ENCODE results near the gene CHRNA1.

CHRNA1 gene

DNA sequence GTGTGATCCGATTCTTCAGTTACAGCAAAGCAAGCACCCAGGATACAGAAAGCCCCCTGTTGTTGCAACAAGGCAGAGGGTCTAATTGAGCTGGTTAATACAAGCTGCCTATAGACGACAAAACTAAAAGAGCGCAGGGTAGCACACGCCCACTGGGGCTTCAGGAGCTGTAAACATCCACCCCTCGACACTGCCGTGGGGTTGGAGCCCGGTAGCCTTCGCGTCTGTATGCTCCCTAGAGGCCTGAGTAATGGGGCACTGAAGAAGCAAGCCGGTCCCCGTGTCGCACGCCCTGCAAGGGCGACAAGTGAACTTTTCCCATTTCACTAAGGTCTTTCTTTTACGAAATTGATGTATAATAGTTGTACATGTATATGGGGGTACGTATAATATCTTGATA is 24.7 kb upstream of the CHRNA1 start:
- no peak overlapping the region for H3K27ac ChIP-seq
- no peak overlapping the region for H3K4me3 ChIP-seq
- TF ChIP-seq CTCF (IDR thresholded peaks at IDR 0.05): no peak
- no peak for DNase-seq (ENCODE audit: low spot score)

DNA sequence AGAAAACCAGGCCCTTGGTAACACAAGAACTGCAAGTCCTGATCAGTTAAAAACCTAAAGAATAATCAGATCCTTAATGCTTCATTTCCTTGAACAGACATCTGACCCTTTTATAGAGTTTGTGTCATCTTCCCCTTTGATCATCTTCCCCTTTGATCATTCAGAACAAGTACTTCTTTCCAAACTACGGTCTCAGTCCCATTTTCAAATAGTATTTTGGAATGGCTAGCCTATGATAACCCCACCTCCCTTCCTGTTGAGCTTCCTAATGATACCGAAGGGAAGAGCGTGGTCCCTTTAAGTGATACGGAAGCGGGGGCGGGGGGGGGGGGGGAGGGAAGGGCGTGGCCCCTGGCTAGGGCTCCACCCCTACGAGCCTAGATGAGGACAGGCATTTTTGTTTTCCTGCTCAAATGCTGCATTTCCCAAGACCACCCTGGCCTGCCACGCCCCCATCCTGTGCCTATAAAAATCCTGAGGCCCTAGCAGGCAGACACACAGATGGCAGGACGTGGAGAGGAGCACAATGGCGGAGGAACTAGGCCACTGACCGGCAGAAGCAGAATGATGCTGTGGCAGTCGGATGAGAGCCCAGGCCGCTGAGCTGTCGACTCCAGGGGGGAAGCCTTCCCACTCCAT is 24.1 kb upstream of the CHRNA1 start:
- no peak for DNase-seq (ENCODE audit: low spot score)
- H3K27ac ChIP-seq: no peak overlapping the region
- TF ChIP-seq CTCF (IDR thresholded peaks at IDR 0.05): no peak

DNA sequence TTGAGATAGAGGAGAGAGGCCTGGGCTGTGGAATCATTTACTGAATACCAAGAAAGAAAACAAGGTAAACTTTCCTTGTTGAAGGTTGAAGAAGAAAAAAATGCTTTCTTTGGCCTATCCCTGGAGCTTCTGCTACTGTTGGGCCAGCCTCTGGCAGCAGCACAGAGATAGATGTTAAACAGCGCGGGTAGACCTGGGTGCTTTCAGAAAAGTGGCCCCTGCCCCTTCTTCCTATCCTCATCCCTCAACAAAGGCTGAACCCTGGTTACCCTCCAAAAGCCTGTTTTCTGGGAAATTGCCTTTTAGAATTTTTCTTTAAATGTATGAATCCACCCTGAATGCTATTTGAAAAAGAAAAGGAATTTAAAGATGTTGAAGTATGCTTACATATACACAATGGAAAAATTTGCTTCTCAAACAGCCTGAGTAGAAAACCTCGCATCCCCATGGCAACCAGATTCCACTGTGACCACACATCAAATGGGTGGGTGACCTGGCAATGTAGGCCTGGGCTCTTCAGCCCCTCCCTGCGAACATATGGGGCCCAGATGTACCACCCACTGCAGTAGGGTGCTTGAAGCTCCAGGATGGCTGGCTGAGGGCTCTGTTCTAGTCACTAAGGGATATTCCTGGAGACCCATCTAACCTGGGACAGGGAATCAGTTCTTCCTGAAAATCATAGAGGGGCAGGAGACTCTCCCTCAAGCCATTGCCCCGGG is 23.4 kb upstream of the CHRNA1 start:
- H3K4me3 ChIP-seq: no peak overlapping the region
- no peak overlapping the region for H3K27ac ChIP-seq
- no peak for DNase-seq (ENCODE audit: low spot score)
- no peak for TF ChIP-seq CTCF (IDR thresholded peaks at IDR 0.05)

More for the DNA sequence above, 24.1 kb upstream of the CHRNA1 start:
- no peak overlapping the region for H3K4me3 ChIP-seq

DNA sequence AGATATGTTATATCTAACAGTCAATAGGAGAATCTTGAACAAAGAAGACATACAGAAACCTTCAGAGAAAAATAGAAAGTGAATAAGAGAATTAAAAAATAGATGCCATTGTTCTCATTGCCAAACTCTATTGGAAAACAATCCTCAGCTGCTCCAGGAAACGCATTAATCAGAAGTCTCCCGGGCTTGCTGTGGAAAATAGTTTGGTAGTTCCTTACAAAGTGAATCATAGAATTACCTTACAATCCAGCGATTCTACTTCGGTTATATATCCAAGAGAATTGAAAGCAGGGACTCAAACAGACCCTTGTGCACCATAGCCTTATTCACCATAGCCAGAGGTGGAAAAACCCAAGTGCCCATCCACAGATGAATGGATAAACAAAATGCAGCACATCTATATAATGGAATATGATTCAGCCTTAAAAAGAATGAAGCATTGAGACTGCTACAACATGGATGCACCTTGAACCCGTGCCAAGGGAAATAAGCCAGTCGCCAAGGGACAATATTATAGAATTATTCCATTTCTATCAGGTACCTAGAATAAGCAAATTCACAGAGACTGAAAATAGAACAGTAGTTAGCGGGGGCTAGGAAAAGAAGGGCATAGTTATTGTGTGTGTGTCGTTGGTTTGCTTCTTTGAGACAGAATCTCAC is 21.9 kb upstream of the CHRNA1 start:
- H3K27ac ChIP-seq: no peak overlapping the region
- TF ChIP-seq CTCF (IDR thresholded peaks at IDR 0.05): no peak
- no peak overlapping the region for H3K4me3 ChIP-seq
- no peak for DNase-seq (ENCODE audit: low spot score)

DNA sequence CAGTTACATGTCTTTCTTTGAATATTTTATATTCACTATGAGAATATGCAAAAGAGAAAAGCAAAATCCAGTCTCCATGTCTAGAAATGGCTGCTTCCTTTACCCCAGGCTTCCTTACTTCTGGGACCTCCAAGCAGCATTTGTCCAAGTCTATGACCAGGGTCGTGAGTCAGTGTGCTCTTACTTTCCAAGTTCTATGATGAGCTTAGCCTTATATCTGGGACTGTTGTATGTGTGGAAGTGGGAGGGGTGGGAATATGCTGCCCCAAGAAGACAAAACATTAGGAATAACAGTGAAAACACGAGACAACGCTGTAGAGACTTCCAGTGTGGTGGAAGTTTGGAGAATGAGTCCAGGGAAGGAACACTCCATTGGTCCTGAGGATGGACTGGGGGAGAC is 21.2 kb upstream of the CHRNA1 start:
- no peak overlapping the region for H3K4me3 ChIP-seq
- DNase-seq (ENCODE audit: low spot score): no peak
- TF ChIP-seq CTCF (IDR thresholded peaks at IDR 0.05): no peak
- no peak overlapping the region for H3K27ac ChIP-seq

- Histone ChIP-seq H3K27ac (no peak overlapping the region), H3K4me3 (no peak overlapping the region)
- no peak for DNase-seq (ENCODE audit: low spot score)
- TF ChIP-seq CTCF (IDR thresholded peaks at IDR 0.05): no peak
These were observed 20.6 kb upstream of the CHRNA1 start for GRCh38 chr2:174784909-174785308.

Measured in coronary artery (tissue), 2 donors.